ENCODE results near the gene EIF5.

GRCh38 chr14:103393676-103394626 lies 59.9 kb downstream of the EIF5 start:
- no peak for TF ChIP-seq POLR2AphosphoS5 (IDR thresholded peaks at IDR 0.05; ENCODE audit: low read depth)
- no peak for TF ChIP-seq ZNF331 (CRISPR knock-in tag; IDR thresholded peaks at IDR 0.05; ENCODE audit: low read depth)
- no peak for TF ChIP-seq EZH2 (IDR thresholded peaks at IDR 0.05; ENCODE audit: low read depth, unreplicated experiment)
- TF ChIP-seq CTCF (conservative IDR thresholded peaks at IDR 0.05; ENCODE audit: low read depth in 2 of 2), result peak; percentile 28 to 97; a peak in 3 of 4 replicates
- no peak for TF ChIP-seq CREB1 (CRISPR knock-in tag; IDR thresholded peaks at IDR 0.05; ENCODE audit: low read depth)
- TF ChIP-seq REST (IDR thresholded peaks at IDR 0.05; ENCODE audit: unreplicated experiment), result no peak
- TF ChIP-seq EZH2phosphoT487 (IDR thresholded peaks at IDR 0.05; ENCODE audit: unreplicated experiment), result no peak
- TF ChIP-seq JUNB (IDR thresholded peaks at IDR 0.05; ENCODE audit: unreplicated experiment), result no peak
